GM13977 (cell line): ENCODE measurements around the gene OPCML.

Experiments
- DNase-seq: peaks from one replicate; pipeline ENCODE4 v3.0.0; 2012; ENCODE audit warnings: low spot score
- CTCF ChIP-seq: IDR thresholded peaks from 2 replicates; pipeline ENCODE4 v1.5.1; 2012; ENCODE audit warnings: mild to moderate bottlenecking, control low read depth; ENCODE audit not compliant: insufficient read depth; ENCODE audit errors: extremely low read depth, missing control alignments
- in situ Hi-C: fragments of 300-500 bp; cut with MboI; formaldehyde crosslinking; loops from one replicate; pipeline ENCODE4 v1.12.0; 2022; ENCODE audit warnings: low sequenced_read_pairs, low pct_unique_long_range_greater_than_20kb, mixed read lengths, inconsistent platforms; ENCODE audit not compliant: unreplicated experiment

OPCML gene

DNA sequence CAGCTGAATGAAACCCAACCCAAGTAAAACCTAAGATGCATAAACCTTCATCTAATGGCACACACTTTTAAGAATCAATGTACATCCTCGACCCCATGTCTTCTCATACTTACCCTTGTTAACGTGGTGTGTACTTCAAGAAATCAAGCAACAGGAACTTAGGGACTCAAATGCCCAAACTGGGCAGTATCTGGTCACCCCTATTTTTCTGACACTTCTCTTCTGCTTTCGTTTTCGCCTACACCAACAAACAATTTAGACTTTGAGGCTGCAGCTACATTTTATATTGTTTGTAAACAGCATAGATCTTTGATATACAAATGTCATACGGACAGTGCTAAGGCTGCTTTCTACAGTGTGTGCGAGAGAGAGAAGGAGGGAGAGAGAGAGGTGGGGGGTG lies 1117.8 kb downstream of the OPCML start:
- in situ Hi-C loops, result no loop called here
- DNase-seq, result no peak
- TF ChIP-seq CTCF, result no peak

- DNase-seq, result no peak
- in situ Hi-C loops, result no loop called here
- TF ChIP-seq CTCF, result no peak
These were observed 1121.9 kb downstream of the OPCML start for GRCh38 chr11:132410383-132410782.

GRCh38 chr11:132409573-132410355 lies 1122.5 kb downstream of the OPCML start:
- in situ Hi-C loops, result no loop called here
- no peak for TF ChIP-seq CTCF
- DNase-seq, result no peak

DNA sequence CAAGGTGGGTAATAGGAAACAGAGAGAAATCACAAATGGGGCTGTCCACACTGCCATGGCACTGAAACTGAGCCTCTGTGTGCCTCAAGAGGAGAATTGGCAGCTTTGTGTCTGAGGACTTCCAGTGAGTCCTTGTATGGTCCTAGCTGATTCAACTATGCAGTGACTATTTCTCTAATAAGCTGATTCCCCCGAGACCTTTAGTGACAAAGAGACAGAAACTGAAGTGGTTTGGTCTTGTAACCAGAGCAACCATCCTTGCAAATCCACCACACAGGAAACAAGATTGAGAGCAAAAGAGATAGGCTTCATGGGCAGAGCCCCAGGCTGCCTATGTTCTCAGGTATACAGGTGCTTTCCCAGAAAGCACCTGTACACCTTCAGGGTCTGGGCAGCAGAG lies 1123.4 kb downstream of the OPCML start:
- peak; percentile 9 for DNase-seq
- TF ChIP-seq CTCF, result no peak
- in situ Hi-C loops, result no loop called here

DNA sequence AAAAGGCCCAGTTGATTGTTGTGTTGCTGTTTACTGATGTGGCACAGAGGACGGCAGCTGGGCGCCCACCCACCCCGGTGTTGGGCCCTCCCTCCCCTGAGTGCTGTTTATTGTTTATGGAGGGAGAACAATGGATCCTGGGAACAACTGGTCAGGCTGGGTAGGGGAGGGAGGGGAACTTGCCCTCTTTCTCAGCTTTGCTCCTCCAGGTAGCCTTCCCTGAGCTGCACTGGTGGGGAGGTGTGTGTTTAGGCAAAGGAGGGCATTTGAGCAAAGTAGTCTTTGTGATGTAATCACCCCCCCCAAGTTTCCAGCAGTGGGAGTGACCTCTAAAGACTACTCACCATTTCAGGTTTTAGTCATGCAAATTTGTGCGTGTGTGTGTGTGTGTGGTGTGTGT lies 1126.6 kb downstream of the OPCML start:
- no peak for DNase-seq
- in situ Hi-C loops, result no loop called here
- TF ChIP-seq CTCF, result no peak

- peak; percentile 76 for TF ChIP-seq CTCF
- DNase-seq, result peak; percentile 44
- in situ Hi-C loops, result no loop called here
These were observed 1130.1 kb downstream of the OPCML start for GRCh38 chr11:132402071-132402684.
